SU-DHL-6 (cell line): ENCODE measurements around the gene ASNSD1.

Source experiments
- H2AFZ ChIP-seq: fragments of 200-600 bp; sonication (generic); 2 replicates; pipeline ENCODE4 v1.6.1; 2014; ENCODE audit warnings: low read depth, mild to moderate bottlenecking, moderate library complexity, mixed read lengths, antibody characterized with exemption, low read length; ENCODE audit not compliant: severe bottlenecking
- H3F3A ChIP-seq: fragments of 200-600 bp; shearing (Covaris generic); 2 replicates; pipeline ENCODE4 v1.6.0; 2016; ENCODE audit warnings: antibody characterized with exemption, mild to moderate bottlenecking; ENCODE audit not compliant: insufficient read depth
- H3K27ac ChIP-seq: fragments of 200-600 bp; sonication (generic); 2 replicates; pipeline ENCODE4 v1.5.1; 2016; ENCODE audit warnings: low read depth, mild to moderate bottlenecking, low read length, moderate library complexity, mixed read lengths
- H3K27me3 ChIP-seq: fragments of 200-600 bp; sonication (generic), shearing (Covaris generic); 2 replicates; pipeline ENCODE4 v1.6.0; 2014; ENCODE audit warnings: mild to moderate bottlenecking, low read length
- H3K36me3 ChIP-seq: fragments of 200-600 bp; sonication (generic); 2 replicates; pipeline ENCODE4 v1.6.1; 2014; ENCODE audit warnings: mild to moderate bottlenecking, low read length, mixed read lengths
- H3K4me2 ChIP-seq: fragments of 300-600, 200-600 bp; shearing (Covaris generic), sonication (generic); 2 replicates; pipeline ENCODE4 v1.6.0; 2014; ENCODE audit warnings: low read length, low read depth, mild to moderate bottlenecking; ENCODE audit not compliant: poor library complexity, severe bottlenecking
- H3K4me3 ChIP-seq: fragments of 200-600 bp; sonication (generic); 2 replicates; pipeline ENCODE4 v1.5.1; 2014; ENCODE audit warnings: antibody characterized with exemption, low read length, mild to moderate bottlenecking, mixed read lengths; ENCODE audit not compliant: insufficient read depth, poor library complexity, severe bottlenecking
- H3K79me2 ChIP-seq: fragments of 200-600 bp; sonication (generic); 2 replicates; pipeline ENCODE4 v1.6.1; 2014; ENCODE audit warnings: mild to moderate bottlenecking, low read length, moderate library complexity; ENCODE audit not compliant: insufficient read depth
- H3K9ac ChIP-seq: fragments of 200-600 bp; sonication (generic); 2 replicates; pipeline ENCODE4 v1.7.0; 2014; ENCODE audit warnings: mild to moderate bottlenecking, low read length
- H3K9me2 ChIP-seq: fragments of 200-600 bp; sonication (generic); replicated peaks from 2 replicates; pipeline ENCODE4 v1.6.1; 2014; ENCODE audit warnings: low read length; ENCODE audit not compliant: insufficient read depth
- H3K9me3 ChIP-seq: fragments of 200-600 bp; sonication (generic); 2 replicates; pipeline ENCODE4 v1.6.1; 2014; ENCODE audit warnings: low read length, mixed read lengths; ENCODE audit not compliant: insufficient read depth
- H4K20me1 ChIP-seq: fragments of 200-600 bp; sonication (generic); 2 replicates; pipeline ENCODE4 v1.6.1; 2014; ENCODE audit warnings: low read depth, mild to moderate bottlenecking, antibody characterized with exemption, low read length, moderate library complexity, mixed read lengths
- EZH2phosphoT487 ChIP-seq: fragments of 200-600 bp; sonication (generic), shearing (Covaris generic); conservative IDR thresholded peaks from 2 replicates; pipeline ENCODE4 v1.6.1; 2018; ENCODE audit warnings: mild to moderate bottlenecking, antibody characterized with exemption, low read length, moderate library complexity, mixed read lengths
- TF ChIP-seq, protein P1 (sequence below): fragments of 200-600 bp; sonication (generic); IDR thresholded peaks from one replicate; pipeline ENCODE4 v1.5.1; 2017; ENCODE audit warnings: antibody characterized with exemption, mild to moderate bottlenecking, low read length, moderate library complexity; ENCODE audit not compliant: insufficient read depth, poor library complexity, severe bottlenecking

Gene ASNSD1

GRCh38 chr2:189628817-189629530 is 32.3 kb upstream of the ASNSD1 start:
- Histone ChIP-seq H2AFZ (no peak overlapping the region), H3K4me2 (no peak overlapping the region), H3K27ac (no peak overlapping the region)

GRCh38 chr2:189629531-189630453 is 31.5 kb upstream of the ASNSD1 start:
- no peaks in the 10 kb centered on the region for H3F3A ChIP-seq
- no peaks in the 10 kb centered on the region for H4K20me1 ChIP-seq
- H3K27ac ChIP-seq = no peak overlapping the region
- H2AFZ ChIP-seq = no peak overlapping the region
- H3K9me2 ChIP-seq = no peaks in the 10 kb centered on the region
- H3K9me3 ChIP-seq = no peaks in the 10 kb centered on the region
- no peaks in the 10 kb centered on the region for H3K79me2 ChIP-seq
- H3K9ac ChIP-seq = no peak overlapping the region
- no peak overlapping the region for H3K4me2 ChIP-seq
- no peaks in the 10 kb centered on the region for H3K36me3 ChIP-seq
- no peaks in the 10 kb centered on the region for H3K27me3 ChIP-seq
- TF ChIP-seq, protein P1, sequence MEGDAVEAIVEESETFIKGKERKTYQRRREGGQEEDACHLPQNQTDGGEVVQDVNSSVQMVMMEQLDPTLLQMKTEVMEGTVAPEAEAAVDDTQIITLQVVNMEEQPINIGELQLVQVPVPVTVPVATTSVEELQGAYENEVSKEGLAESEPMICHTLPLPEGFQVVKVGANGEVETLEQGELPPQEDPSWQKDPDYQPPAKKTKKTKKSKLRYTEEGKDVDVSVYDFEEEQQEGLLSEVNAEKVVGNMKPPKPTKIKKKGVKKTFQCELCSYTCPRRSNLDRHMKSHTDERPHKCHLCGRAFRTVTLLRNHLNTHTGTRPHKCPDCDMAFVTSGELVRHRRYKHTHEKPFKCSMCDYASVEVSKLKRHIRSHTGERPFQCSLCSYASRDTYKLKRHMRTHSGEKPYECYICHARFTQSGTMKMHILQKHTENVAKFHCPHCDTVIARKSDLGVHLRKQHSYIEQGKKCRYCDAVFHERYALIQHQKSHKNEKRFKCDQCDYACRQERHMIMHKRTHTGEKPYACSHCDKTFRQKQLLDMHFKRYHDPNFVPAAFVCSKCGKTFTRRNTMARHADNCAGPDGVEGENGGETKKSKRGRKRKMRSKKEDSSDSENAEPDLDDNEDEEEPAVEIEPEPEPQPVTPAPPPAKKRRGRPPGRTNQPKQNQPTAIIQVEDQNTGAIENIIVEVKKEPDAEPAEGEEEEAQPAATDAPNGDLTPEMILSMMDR = no peak
- no peak for TF ChIP-seq EZH2phosphoT487
- H3K4me3 ChIP-seq = no peak overlapping the region

More at GRCh38 chr2:189628817-189629530, 32.3 kb upstream of the ASNSD1 start:
- no peak for TF ChIP-seq EZH2phosphoT487
- TF ChIP-seq, protein P1 = no peak
- Histone ChIP-seq H3K79me2 (no peaks in the 10 kb centered on the region), H3K36me3 (no peaks in the 10 kb centered on the region), H3K27me3 (no peaks in the 10 kb centered on the region), H4K20me1 (no peaks in the 10 kb centered on the region), H3K4me3 (no peak overlapping the region), H3K9ac (no peak overlapping the region), H3K9me3 (no peaks in the 10 kb centered on the region), H3K9me2 (no peaks in the 10 kb centered on the region), H3F3A (no peaks in the 10 kb centered on the region)

- Histone ChIP-seq H3K9me3 (no peaks in the 10 kb centered on the region), H3K9ac (no peak overlapping the region), H3K27ac (no peak overlapping the region), H3K4me2 (no peak overlapping the region), H3K36me3 (no peaks in the 10 kb centered on the region), H3K4me3 (no peak overlapping the region), H3K9me2 (no peaks in the 10 kb centered on the region), H4K20me1 (no peaks in the 10 kb centered on the region), H2AFZ (no peak overlapping the region), H3K79me2 (no peaks in the 10 kb centered on the region), H3F3A (no peaks in the 10 kb centered on the region), H3K27me3 (no peaks in the 10 kb centered on the region)
- TF ChIP-seq EZH2phosphoT487 = no peak
- TF ChIP-seq, protein P1 = no peak
Observed at GRCh38 chr2:189631849-189632248, 29.4 kb upstream of the ASNSD1 start.
